Stimulated activated CD4-positive, alpha-beta T cell treated with anti-CD3 and anti-CD28 coated beads, Interleukin-1b, Interleukin-23, amount 100 ng/mL, for 48 hours (primary cell): Measurements from ENCODE around the gene ISYNA1.

ENCODE experiments used
- DNase-seq: peaks from one replicate; pipeline ENCODE4 v3.0.0-alpha.2; 2020

Gene ISYNA1

DNA sequence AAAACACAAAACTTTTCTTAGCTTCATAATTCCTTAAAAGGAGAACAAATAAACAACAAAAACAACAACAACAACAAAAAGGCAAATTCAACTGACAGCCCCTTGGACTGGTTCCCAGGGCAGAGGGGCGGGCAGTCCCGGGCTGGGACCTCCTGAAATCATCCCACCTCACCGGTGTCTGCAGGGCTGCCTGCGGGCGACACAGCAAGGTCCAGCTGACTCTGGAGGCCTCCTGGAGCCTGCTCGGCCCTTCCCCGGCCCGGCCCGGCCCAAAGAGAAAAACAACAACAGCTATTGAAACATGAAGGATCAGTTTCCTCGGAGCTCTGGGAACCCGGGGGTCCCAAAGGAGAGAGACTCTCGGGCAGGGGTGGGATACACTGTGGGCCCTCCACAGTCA lies 5.0 kb upstream of the ISYNA1 start:
- DNase-seq, result no peak

- no peak for DNase-seq
Observed at GRCh38 chr19:18441804-18442788, 4.2 kb upstream of the ISYNA1 start.

DNA sequence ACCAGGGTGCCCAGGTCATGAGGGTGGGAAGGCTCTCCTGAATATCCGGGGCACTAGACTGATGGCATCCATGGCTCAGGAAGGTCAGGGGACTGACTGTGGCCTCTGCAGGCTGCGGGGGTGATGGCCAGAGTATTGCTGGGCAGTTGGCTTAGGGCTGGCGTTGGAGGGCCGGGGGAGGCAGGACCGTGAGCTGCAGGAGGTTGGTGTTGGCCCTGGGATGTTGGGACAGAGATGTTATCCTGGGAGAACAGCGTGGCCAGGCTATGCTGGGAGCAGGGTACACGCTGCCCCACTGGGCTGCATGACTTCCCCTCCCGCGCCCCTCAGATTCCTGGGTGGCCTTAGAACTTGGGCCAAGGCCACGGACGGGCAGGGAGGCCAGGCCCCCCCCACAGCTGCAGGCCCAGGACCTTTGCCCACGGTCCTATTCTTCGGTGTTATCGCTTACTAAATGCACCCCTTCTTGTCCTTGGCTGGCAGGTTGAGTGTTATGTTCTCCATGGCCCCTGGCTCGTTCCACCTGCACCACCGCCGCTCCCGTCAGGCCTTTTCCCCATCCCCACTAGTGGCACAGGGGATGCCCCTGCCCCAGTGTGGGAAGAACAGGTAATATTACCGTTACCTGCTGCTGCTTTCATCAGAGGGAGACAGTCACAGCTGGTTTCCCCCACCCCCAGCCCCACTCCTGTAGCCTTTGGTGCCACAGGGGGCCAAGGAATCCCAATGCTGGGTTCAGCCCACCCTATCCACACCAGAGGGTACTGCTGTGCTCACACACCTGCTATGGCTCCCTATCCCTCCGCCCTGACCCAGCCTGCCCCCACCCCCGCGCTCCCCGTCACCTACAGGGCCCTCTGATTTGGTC lies 3.2 kb upstream of the ISYNA1 start:
- DNase-seq, result no peak

DNA sequence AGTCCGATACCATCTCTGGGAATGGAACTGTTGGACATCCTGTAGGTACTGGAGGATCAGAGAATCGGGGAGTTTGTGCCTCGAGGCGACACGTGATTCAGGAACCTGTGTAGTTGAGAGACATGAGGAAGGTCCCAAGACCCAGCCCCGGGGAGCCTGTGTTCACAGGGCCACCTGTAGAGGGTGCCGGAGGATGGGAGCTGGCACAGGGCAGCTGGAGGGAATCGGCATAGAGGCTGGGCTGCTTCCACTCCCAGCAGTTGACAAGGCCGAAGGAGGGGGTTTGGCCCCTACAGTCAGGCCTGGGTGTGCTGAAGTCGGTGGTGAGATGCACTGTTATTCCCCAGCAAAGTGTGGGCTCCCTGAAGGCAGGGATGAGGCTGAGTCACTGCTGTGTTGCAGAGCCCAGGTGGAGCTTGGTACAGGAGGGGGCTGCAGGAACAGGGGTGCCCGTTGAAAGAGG lies 2.5 kb upstream of the ISYNA1 start:
- DNase-seq, result no peak

GRCh38 chr19:18439910-18440237 lies 1.9 kb upstream of the ISYNA1 start:
- DNase-seq, result no peak

GRCh38 chr19:18439025-18439909 lies 1.3 kb upstream of the ISYNA1 start:
- no peak for DNase-seq

DNA sequence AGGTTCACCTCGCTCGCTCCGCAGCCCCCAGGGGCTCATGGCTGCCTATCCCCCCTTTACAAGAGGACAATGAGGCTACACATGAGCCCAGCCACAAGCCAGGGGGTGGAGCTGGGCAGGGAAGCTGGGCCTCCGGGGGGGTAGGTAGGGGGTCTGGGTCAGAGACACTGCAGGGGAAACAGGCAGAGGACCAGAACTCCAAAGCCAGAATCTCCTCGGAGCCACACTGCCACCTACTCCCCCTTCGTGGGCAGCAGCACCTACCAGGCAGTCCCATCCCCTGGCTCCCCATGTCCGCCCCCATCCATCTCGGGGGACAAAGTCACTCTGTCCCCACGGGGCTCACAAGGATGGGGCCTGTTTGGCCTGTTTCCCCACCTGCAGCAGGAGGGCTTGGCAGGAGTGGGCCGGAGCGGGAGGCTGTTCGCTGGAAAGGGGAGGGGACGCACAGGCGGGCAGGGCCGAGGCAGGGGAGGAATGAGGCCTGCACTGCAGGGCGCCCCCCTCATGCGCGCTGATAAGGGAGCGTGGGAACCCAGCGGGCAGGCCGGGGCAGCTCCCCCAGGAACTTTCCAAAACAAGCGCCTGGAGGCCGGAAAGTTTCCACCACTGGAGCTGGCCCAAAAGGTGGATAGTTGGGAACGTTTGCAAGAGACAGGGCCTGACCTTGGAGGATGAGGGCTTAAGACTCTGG lies 545 bp upstream of the ISYNA1 start:
- no peak for DNase-seq

DNA sequence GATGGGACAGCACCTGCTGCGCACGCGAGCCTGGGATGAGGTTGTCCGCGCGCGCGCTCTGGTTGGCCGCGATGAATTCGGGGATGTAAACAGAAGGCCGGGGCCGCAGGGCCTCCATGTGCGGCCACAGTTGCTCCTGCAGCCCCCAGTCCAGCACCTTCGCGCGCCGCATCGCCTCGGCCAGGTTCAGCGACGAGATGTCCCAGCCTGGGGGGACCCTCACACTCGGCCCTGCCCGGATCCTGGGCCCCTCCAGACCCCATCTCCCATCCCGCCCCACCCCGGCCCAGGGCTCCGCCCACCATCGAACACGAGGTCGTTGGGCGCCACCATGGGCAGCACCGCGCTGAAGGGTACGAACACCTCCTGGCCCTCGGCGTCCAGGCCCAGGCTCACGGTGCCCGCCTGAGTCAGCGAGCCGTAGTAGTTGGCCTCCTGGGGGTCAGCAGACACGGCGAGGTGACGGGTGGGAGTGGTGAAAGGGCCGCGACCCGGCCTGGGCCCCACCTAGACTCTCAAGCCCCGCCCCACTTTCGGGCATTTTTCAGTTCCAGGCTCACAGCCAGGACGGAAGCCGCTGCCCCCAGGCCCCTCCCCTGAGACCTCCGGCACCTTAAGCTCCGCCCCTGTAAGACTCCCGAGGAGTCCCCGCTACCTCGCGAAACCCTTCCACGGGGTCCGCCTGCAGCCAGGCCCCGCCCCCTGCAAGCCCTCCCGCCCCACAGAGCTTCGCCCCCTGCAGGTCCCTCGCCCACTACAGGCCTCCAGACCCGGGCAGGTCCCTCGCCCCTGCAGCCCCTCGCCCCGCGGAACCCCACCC lies 1.1 kb downstream of the ISYNA1 start:
- DNase-seq, result peak; percentile 70

GRCh38 chr19:18435842-18436670 lies 1.9 kb downstream of the ISYNA1 start:
- no peak for DNase-seq

DNA sequence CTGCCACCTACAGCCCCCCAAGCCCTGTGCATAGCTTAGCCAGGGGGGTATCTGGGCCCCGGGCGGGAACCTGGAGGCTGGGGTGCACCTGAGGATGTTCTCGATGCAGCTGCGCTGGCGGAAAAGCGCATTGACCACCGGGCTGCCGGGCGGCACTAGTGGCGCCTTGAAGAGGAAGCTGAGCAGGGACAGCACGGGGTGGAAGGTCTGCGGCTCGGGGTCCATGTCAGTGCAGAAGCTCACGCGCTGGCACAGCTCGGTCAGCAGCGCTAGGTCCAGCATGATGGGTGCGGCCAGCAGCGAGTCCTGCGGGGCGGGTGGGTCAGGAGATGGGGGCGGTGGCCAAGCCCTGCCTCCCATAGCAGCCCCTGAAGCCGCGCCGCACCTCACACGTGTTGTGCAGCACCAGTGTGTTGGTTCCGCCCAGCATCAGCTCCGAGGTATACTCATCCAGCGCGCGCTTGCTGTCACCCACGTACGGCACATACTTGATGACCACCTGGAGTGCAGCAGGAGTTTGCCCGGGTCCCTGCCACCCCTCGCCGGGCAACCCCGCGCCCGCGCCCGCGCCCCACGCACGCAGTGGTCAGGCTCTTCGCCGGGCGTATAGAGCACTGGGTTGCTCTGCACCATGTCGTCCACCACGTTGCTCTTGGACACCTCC lies 2.6 kb downstream of the ISYNA1 start:
- DNase-seq, result no peak

DNA sequence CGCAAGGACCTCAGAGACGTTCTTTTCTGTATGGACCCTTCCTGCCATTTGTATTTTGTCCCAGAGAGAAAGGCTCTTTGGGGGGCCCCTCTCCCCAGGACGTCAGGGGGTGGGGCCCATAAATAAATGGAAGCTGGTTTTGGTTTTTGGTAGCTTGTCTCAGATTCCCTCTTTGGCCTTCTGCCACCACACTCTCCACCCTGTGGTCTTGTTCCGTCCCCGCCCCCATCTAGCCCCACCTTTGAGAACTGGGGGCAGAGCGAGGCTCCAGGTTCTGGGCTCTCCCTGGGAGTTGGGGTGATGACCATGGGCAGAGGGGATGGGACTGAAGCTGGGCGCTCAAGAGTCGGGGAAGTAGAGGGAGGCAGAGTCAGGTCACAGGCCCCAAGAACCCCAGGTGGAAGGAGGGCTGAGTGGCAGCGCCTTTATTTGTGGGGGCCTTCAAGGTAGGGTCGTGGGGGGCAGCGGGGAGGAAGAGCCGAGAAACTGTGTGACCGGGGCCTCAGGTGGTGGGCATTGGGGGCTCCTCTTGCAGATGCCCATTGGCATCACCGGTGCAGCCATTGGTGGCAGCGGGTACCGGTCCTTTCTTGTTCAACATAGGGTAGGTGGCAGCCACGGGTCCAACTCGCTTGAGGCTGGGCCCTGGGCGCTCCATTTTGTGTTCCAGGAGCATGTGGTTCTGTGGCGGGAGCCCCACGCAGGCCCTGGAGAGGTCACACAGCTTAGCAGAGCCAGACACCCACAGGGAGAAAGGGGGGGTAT lies 3.3 kb downstream of the ISYNA1 start:
- DNase-seq, result no peak

- no peak for DNase-seq
Observed at GRCh38 chr19:18433735-18434398, 4.1 kb downstream of the ISYNA1 start.

GRCh38 chr19:18433015-18433691 lies 4.8 kb downstream of the ISYNA1 start:
- no peak for DNase-seq

DNA sequence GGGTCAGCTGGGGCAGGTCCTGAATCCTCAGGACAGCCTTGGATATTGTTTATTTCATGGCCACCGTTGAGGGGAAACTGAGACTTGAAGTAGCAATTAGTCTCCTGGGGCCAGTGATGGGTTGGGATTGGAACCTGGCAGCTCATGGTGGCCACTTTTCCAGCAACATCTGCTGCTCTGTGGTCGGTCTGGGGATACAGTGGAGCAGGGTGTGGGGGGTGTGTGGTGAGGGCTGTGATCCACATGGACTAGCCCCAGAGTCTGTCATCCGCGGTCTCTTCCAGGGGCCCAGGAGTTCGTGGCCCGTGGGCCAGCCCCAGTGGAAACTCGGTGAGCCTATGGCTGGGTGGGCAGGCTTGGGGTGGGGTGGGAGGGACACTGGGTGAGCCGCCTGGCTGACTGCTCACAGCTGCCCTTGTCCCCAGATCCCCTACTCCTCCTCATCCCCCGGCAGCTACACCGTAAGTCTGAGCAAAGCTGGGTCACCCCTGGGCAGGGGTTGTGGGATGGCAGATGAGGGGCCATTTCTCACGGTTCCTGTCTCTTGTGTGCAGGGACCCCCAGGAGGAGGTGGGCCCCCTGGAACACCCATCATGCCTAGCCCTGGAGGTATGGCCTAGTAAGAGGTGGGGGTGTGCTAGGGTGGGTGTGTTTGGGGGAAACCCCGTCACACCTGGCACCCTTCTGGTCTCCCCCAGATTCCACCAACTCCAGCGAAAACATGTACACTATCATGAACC lies 5.5 kb downstream of the ISYNA1 start:
- no peak for DNase-seq

DNA sequence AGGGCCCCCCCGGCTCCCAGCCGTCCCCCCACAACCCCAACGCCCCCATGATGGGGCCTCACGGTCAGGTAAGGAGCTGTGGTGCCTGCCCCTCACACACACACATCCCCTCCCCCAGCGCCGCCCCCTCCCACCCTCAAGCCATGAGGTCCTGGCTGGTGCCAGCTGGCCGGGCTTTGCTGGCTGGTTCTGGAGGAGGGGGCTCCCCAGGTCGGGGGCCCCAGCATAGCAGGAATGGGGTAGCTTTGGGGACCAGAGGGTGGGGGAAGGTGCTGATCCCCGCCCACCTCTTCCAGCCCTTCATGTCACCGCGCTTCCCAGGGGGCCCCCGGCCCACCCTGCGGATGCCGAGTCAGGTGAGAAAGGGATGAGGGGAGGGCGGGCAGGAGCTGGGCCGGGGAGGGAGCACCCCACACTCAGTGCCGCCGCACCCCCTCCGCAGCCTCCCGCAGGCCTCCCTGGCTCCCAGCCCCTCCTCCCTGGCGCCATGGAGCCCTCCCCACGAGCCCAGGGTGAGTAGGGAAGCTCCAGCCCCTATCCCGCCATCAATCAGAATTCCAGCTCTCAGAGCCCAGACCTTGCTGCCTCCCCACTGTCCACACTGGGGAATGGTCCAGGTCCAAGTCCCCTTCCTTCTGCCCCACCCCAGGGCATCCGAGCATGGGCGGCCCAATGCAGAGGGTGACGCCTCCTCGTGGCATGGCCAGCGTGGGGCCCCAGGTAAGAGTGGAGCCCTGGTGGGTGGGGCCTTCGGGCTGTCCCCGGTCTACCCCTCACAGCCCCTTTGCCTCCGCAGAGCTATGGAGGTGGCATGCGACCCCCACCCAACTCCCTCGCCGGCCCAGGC lies 6.4 kb downstream of the ISYNA1 start:
- DNase-seq, result no peak
